ENCODE measurements around the gene RCOR1.

Gene RCOR1

GRCh38 chr14:102606296-102606695, 13.8 kb downstream of the RCOR1 start:
- Histone ChIP-seq H3K9me3 (ENCODE audit: insufficient read depth, low read length) (no peaks in the 10 kb centered on the region), H3K4me2 (ENCODE audit: low read length) (peak overlapping the region; percentile 51), H2AFZ (ENCODE audit: low read depth, low read length) (no peak overlapping the region), H3K27ac (ENCODE audit: low read length) (no peak overlapping the region), H3K4me1 (ENCODE audit: low read length) (peaks cover 39% of the 10 kb centered on the region), H3K9ac (ENCODE audit: low read length) (no peak overlapping the region), H3K27me3 (ENCODE audit: low read depth, low read length) (no peaks in the 10 kb centered on the region), H3K79me2 (ENCODE audit: low read length) (peaks cover 84% of the 10 kb centered on the region), H3K4me3 (ENCODE audit: low read length) (no peak overlapping the region), H4K20me1 (ENCODE audit: insufficient read depth, low read length) (peaks cover 47% of the 10 kb centered on the region), H3K36me3 (replicated peaks; ENCODE audit: low read depth, low read length) (peaks cover 3% of the 10 kb centered on the region)
- TF ChIP-seq CTCF (IDR thresholded peaks at IDR 0.05; ENCODE audit: low read depth, low read length): no peak
- TF ChIP-seq EZH2phosphoT487 (IDR thresholded peaks at IDR 0.05; ENCODE audit: low read depth): no peak

GRCh38 chr14:102608064-102608446, 15.6 kb downstream of the RCOR1 start:
- H2AFZ ChIP-seq (ENCODE audit: low read depth, low read length): no peak overlapping the region
- H3K4me1 ChIP-seq (ENCODE audit: low read length): peaks cover 41% of the 10 kb centered on the region
- H3K9ac ChIP-seq (ENCODE audit: low read length): no peak overlapping the region
- no peaks in the 10 kb centered on the region for H3K27me3 ChIP-seq (ENCODE audit: low read depth, low read length)
- no peak overlapping the region for H3K4me3 ChIP-seq (ENCODE audit: low read length)
- no peak overlapping the region for H3K27ac ChIP-seq (ENCODE audit: low read length)
- TF ChIP-seq EZH2phosphoT487 (IDR thresholded peaks at IDR 0.05; ENCODE audit: low read depth): no peak
- TF ChIP-seq CTCF (IDR thresholded peaks at IDR 0.05; ENCODE audit: low read depth, low read length): no peak
- peaks cover 60% of the 10 kb centered on the region for H4K20me1 ChIP-seq (ENCODE audit: insufficient read depth, low read length)
- H3K79me2 ChIP-seq (ENCODE audit: low read length): peaks cover 89% of the 10 kb centered on the region
- no peak overlapping the region for H3K4me2 ChIP-seq (ENCODE audit: low read length)
- no peaks in the 10 kb centered on the region for H3K9me3 ChIP-seq (ENCODE audit: insufficient read depth, low read length)
- H3K36me3 ChIP-seq (replicated peaks; ENCODE audit: low read depth, low read length): peaks cover 11% of the 10 kb centered on the region

GRCh38 chr14:102610968-102611811, 18.7 kb downstream of the RCOR1 start:
- Histone ChIP-seq H3K27ac (ENCODE audit: low read length) (no peak overlapping the region), H3K36me3 (replicated peaks; ENCODE audit: low read depth, low read length) (peaks cover 11% of the 10 kb centered on the region), H3K4me1 (ENCODE audit: low read length) (peaks cover 34% of the 10 kb centered on the region), H4K20me1 (ENCODE audit: insufficient read depth, low read length) (peaks cover 41% of the 10 kb centered on the region), H3K4me2 (ENCODE audit: low read length) (peak overlapping the region; percentile 45), H2AFZ (ENCODE audit: low read depth, low read length) (no peak overlapping the region), H3K79me2 (ENCODE audit: low read length) (peaks cover 67% of the 10 kb centered on the region), H3K4me3 (ENCODE audit: low read length) (no peak overlapping the region), H3K9ac (ENCODE audit: low read length) (no peak overlapping the region), H3K9me3 (ENCODE audit: insufficient read depth, low read length) (no peaks in the 10 kb centered on the region), H3K27me3 (ENCODE audit: low read depth, low read length) (no peaks in the 10 kb centered on the region)
- no peak for TF ChIP-seq CTCF (IDR thresholded peaks at IDR 0.05; ENCODE audit: low read depth, low read length)
- no peak for TF ChIP-seq EZH2phosphoT487 (IDR thresholded peaks at IDR 0.05; ENCODE audit: low read depth)

- no peaks in the 10 kb centered on the region for H3K27me3 ChIP-seq (ENCODE audit: low read depth, low read length)
- peaks cover 5% of the 10 kb centered on the region for H3K4me1 ChIP-seq (ENCODE audit: low read length)
- peaks cover 63% of the 10 kb centered on the region for H3K79me2 ChIP-seq (ENCODE audit: low read length)
Observed at GRCh38 chr14:102616318-102616717, 23.9 kb downstream of the RCOR1 start.

More at GRCh38 chr14:102616318-102616717, 23.9 kb downstream of the RCOR1 start:
- Histone ChIP-seq H3K9me3 (ENCODE audit: insufficient read depth, low read length) (no peaks in the 10 kb centered on the region), H3K36me3 (replicated peaks; ENCODE audit: low read depth, low read length) (peaks cover 18% of the 10 kb centered on the region), H4K20me1 (ENCODE audit: insufficient read depth, low read length) (peaks cover 49% of the 10 kb centered on the region), H3K9ac (ENCODE audit: low read length) (no peak overlapping the region), H2AFZ (ENCODE audit: low read depth, low read length) (no peak overlapping the region), H3K4me3 (ENCODE audit: low read length) (no peak overlapping the region), H3K27ac (ENCODE audit: low read length) (no peak overlapping the region), H3K4me2 (ENCODE audit: low read length) (no peak overlapping the region)
- TF ChIP-seq EZH2phosphoT487 (IDR thresholded peaks at IDR 0.05; ENCODE audit: low read depth) (no peak), CTCF (IDR thresholded peaks at IDR 0.05; ENCODE audit: low read depth, low read length) (no peak)

All from OCI-LY3 (cell line).